GM12891 (cell line): ENCODE data around the gene MTG1.

Experiments
- POLR2A ChIP-seq: IDR thresholded peaks from 2 replicates; pipeline ENCODE4 v1.6.1; 2011; ENCODE audit warnings: low read depth, low read length, control low read depth
- POLR2AphosphoS5 ChIP-seq: IDR thresholded peaks from 2 replicates; pipeline ENCODE4 v1.6.1; 2011; ENCODE audit warnings: low read depth, low read length, control low read depth
- POU2F2 ChIP-seq: IDR thresholded peaks from 2 replicates; pipeline ENCODE4 v1.6.1; 2011; ENCODE audit warnings: low read depth, mild to moderate bottlenecking, control low read depth, low read length, moderate library complexity

DNA sequence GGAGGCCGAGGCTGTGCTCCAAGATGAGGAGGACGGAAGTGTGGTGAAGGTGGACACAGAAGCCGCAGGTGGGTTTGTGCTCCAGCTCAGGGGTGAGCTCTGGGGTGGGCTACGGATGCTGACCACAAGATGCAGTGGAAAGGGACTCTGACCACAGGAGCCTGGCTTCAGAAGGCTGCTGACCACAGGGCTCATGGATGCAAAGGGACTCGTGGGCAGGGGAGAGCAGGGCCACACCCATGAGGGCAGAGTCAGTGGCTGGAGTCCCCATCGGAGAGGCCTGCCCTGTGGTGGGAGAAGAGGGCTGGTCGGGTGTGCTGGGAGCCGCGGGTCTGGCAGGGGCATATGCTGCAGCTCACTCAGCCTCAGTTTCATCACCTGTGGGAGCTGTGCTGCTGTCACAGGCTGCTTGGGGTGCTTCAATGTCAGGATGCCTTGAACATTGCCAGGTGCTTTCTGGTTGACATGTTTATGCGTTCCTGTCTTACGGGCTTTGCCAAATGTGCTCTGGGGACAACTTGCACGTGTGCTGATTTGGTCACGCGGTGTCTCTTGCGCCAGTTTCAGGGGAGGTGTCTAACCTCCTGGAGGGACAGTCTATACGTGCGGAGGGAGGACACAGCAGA, 73.4 kb downstream of the MTG1 start:
- TF ChIP-seq POLR2A (no peak), POLR2AphosphoS5 (no peak), POU2F2 (no peak)
